ENCODE measurements around the gene NHERF1. TPM values are rescaled to one million over a fixed set of nuclear protein-coding genes. Genes with fewer than 3 reads are reported as not detected.

NHERF1 gene
- total RNA-seq, 1 experiment from 2014 or later: 83.6 TPM

DNA sequence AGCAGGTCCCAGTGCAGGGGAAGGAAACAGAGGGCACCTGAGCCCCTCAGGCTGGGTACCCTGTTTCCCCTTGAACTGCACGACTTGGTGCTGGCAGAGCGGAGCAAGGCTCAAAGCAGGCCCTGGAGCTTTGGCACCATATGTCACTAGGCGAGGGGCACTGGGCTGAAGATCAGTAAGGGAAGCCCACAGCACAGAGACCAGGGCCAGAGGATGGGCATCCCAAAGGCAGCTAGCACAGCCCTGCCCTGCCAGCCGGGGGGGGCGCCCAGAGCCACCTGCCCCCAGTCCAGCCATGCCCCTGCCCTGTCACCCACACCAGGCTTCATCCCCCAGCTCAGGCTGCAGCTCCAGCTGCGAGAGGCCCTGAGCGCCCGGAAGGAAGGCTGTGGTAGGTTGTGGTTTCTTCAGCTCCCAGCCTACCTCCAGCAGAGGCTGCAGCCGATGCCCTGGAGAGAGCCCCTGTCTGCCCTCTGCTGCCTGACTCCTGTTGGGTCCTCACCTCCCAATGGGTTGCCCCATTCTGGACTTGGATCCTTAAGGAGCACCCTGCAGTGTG lies 10.9 kb downstream of the NHERF1 start:
- Histone ChIP-seq H3K9me3 (ENCODE audit: insufficient read depth, low read depth) (no peaks in the 10 kb centered on the region), H4K20me1 (ENCODE audit: insufficient read depth) (peaks cover 9% of the 10 kb centered on the region), H3K4me2 (peak overlapping the region; percentile 81), H3K9me2 (ENCODE audit: insufficient read depth) (no peaks in the 10 kb centered on the region), H3K27ac (peak overlapping the region; percentile 66), H3K4me1 (replicated peaks; ENCODE audit: insufficient read depth) (peaks cover 50% of the 10 kb centered on the region), H3F3A (ENCODE audit: insufficient read depth, low read depth) (peaks cover 4% of the 10 kb centered on the region; the same call in 1 of the 2 replicates), H3K4me3 (peak overlapping the region; percentile 32; the same call in 1 of the 2 replicates), H2AFZ (no peak overlapping the region), H3K79me2 (ENCODE audit: low read depth) (peaks cover 35% of the 10 kb centered on the region), H3K27me3 (ENCODE audit: insufficient read depth, low read depth) (no peaks in the 10 kb centered on the region), H3K36me3 (ENCODE audit: low read depth) (no peaks in the 10 kb centered on the region)
- TF ChIP-seq CTCF (conservative IDR thresholded peaks at IDR 0.05) (no peak; the same call in 1 of the 2 replicates), EZH2 (IDR thresholded peaks at IDR 0.05; ENCODE audit: low read depth) (no peak)
- POLR2A ChIA-PET (ENCODE audit: unreplicated experiment): interaction anchor here (0.6 to 1.7 kb wide), 4 partner anchors 9 to 114 kb away, joined by 4 to 7 read pairs (median 7); no protein-coding TSS in a partner anchor
- intact Hi-C loops (cut with micrococcal nuclease; ENCODE audit: unreplicated experiment): no loop called here
- CTCF ChIA-PET: interaction anchor here (0.8 to 1.8 kb wide), 3 partner anchors 14 to 102 kb away, joined by 3 to 6 read pairs (median 4); a partner anchor contains a TSS
- peak in 1 of 2 experiments; percentile 31 for DNase-seq
- no TSS peak for BruUV-seq (replicated peaks)

DNA sequence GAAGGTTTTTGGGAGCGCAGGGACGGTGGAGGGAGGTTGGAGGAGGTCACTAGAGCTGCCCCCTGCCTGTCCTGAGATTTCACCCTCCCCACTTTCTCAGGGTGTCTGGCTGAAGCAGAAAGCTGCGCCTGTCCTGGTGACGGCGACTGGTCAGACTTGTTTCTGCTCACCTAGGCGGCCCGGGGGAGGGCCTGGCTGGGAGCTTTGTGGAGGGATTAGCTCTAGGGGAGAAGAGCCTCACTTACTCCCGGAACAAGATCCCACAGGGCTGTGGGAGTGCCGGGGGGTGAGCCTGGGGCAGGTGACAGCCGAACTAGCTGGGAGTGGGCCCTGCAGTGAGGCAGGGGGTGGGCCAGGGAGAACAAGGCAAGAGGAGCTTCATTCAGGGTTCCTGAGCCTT lies 11.5 kb downstream of the NHERF1 start:
- intact Hi-C loops (cut with micrococcal nuclease; ENCODE audit: unreplicated experiment): loop anchor here (1.0 kb wide), 1 partner anchor 9 kb away; no protein-coding TSS in a partner anchor
- Histone ChIP-seq H3K79me2 (ENCODE audit: low read depth) (peaks cover 30% of the 10 kb centered on the region), H3K4me2 (peak overlapping the region; percentile 81), H3K36me3 (ENCODE audit: low read depth) (no peaks in the 10 kb centered on the region), H3K4me3 (peak overlapping the region; percentile 32; the same call in 1 of the 2 replicates), H4K20me1 (ENCODE audit: insufficient read depth) (peaks cover 9% of the 10 kb centered on the region), H3K9me2 (ENCODE audit: insufficient read depth) (no peaks in the 10 kb centered on the region), H3K27ac (peak overlapping the region; percentile 66), H2AFZ (no peak overlapping the region), H3K27me3 (ENCODE audit: insufficient read depth, low read depth) (no peaks in the 10 kb centered on the region), H3F3A (ENCODE audit: insufficient read depth, low read depth) (peaks cover 4% of the 10 kb centered on the region; the same call in 1 of the 2 replicates), H3K4me1 (replicated peaks; ENCODE audit: insufficient read depth) (peaks cover 50% of the 10 kb centered on the region), H3K9me3 (ENCODE audit: insufficient read depth, low read depth) (no peaks in the 10 kb centered on the region)
- ChIA-PET POLR2A (ENCODE audit: unreplicated experiment) (interaction anchor here (0.6 to 1.7 kb wide), 3 partner anchors 10 to 12 kb away, joined by 7 read pairs; no protein-coding TSS in a partner anchor), CTCF (interaction anchor here (0.7 to 1.8 kb wide), 5 partner anchors 11 to 103 kb away, joined by 3 to 6 read pairs (median 3); a partner anchor contains a TSS)
- TF ChIP-seq CTCF (conservative IDR thresholded peaks at IDR 0.05) (no peak; the same call in 1 of the 2 replicates), EZH2 (IDR thresholded peaks at IDR 0.05; ENCODE audit: low read depth) (no peak)
- peak; percentile 84 to 85 for DNase-seq
- BruUV-seq (replicated peaks): no TSS peak

DNA sequence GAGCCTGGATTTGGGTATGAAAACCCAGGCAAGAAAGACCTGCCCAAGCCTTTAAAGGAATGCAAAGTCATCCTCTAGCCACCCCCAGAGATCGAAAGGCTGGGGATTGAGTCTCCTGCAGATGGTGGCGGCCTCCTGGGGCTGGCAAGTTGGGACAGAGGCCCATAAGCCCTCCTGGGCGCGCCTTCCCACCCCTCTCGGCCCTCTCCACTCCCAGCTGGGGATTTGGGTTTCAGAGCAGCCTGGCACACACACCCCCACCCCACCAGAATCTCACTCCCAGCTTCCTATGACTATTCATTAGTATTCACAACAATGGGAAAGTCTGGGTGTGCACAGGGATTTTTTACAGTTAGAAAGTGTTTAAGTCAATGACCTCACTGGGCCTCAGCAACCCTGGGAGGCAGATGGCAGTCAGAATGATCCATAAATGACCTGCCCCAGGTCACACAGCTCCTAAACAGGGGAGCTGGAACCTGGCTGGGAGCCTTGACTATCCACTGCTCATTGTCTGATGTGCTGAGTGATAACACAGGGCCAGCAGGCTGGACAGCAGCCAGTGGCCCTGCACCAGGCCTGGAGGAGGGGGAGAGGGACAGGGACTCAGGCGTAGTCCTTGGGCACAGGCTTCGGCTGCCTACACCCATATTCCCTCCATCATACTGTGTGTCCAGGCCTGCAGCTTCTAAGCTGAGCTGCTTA lies 12.1 kb downstream of the NHERF1 start:
- H2AFZ ChIP-seq: no peak overlapping the region
- H3K36me3 ChIP-seq (ENCODE audit: low read depth): no peaks in the 10 kb centered on the region
- H4K20me1 ChIP-seq (ENCODE audit: insufficient read depth): peaks cover 9% of the 10 kb centered on the region
- H3K4me2 ChIP-seq: peak overlapping the region; percentile 81
- intact Hi-C loops (cut with micrococcal nuclease; ENCODE audit: unreplicated experiment): loop anchor here (1.0 kb wide), 1 partner anchor 9 kb away; no protein-coding TSS in a partner anchor
- H3K9me3 ChIP-seq (ENCODE audit: insufficient read depth, low read depth): no peaks in the 10 kb centered on the region
- no peaks in the 10 kb centered on the region for H3K9me2 ChIP-seq (ENCODE audit: insufficient read depth)
- peak in 1 of 2 experiments; percentile 60 for DNase-seq
- no peaks in the 10 kb centered on the region for H3K27me3 ChIP-seq (ENCODE audit: insufficient read depth, low read depth)
- TSS peak; percentile 27 for BruUV-seq (replicated peaks)
- peaks cover 50% of the 10 kb centered on the region for H3K4me1 ChIP-seq (replicated peaks; ENCODE audit: insufficient read depth)
- H3K79me2 ChIP-seq (ENCODE audit: low read depth): peaks cover 29% of the 10 kb centered on the region
- TF ChIP-seq CTCF (conservative IDR thresholded peaks at IDR 0.05) (no peak), EZH2 (IDR thresholded peaks at IDR 0.05; ENCODE audit: low read depth) (no peak)
- ChIA-PET CTCF (interaction anchor here (0.6 to 1.8 kb wide), 5 partner anchors 10 to 606 kb away, joined by 3 to 6 read pairs (median 3); a partner anchor contains a TSS), POLR2A (ENCODE audit: unreplicated experiment) (interaction anchor here (1.7 kb wide), 1 partner anchor 11 kb away, joined by 7 read pairs; no protein-coding TSS in a partner anchor)
- peak overlapping the region; percentile 27; the same call in 1 of the 2 replicates for H3K4me3 ChIP-seq
- H3F3A ChIP-seq (ENCODE audit: insufficient read depth, low read depth): peaks cover 5% of the 10 kb centered on the region; the same call in 1 of the 2 replicates
- peak overlapping the region; percentile 66 for H3K27ac ChIP-seq
